OCI-M1 (cell line): Measurements from ENCODE around the gene TPX2.
A peak's percentile ranks its signal among the peaks of the same experiment; 100 is the strongest.

Experiments used
- DNase-seq: peaks from one replicate; lab custom pipeline; 2025; lab: John Stamatoyannopoulos, UW

TPX2 gene

GRCh38 chr20:31706607-31707257 is 32.4 kb upstream of the TPX2 start:
- DNase-seq: peak; percentile 95

GRCh38 chr20:31707258-31707615 is 31.9 kb upstream of the TPX2 start:
- DNase-seq: no peak

GRCh38 chr20:31707994-31708735 is 30.9 kb upstream of the TPX2 start:
- peak; percentile 79 for DNase-seq

- DNase-seq: no peak
These were observed 30.2 kb upstream of the TPX2 start for GRCh38 chr20:31708736-31709534.

GRCh38 chr20:31709939-31710338 is 29.2 kb upstream of the TPX2 start:
- no peak for DNase-seq

GRCh38 chr20:31710423-31711108 is 28.5 kb upstream of the TPX2 start:
- no peak for DNase-seq

GRCh38 chr20:31711179-31712111 is 27.6 kb upstream of the TPX2 start:
- DNase-seq: no peak

GRCh38 chr20:31712112-31712553 is 27.0 kb upstream of the TPX2 start:
- DNase-seq: no peak

GRCh38 chr20:31712564-31713311 is 26.4 kb upstream of the TPX2 start:
- no peak for DNase-seq

GRCh38 chr20:31713312-31714273 is 25.5 kb upstream of the TPX2 start:
- DNase-seq: no peak

GRCh38 chr20:31715766-31716165 is 23.3 kb upstream of the TPX2 start:
- DNase-seq: no peak

GRCh38 chr20:31716351-31716750 is 22.7 kb upstream of the TPX2 start:
- DNase-seq: no peak

- peak; percentile 45 for DNase-seq
These were observed 22.1 kb upstream of the TPX2 start for GRCh38 chr20:31716818-31717477.

GRCh38 chr20:31717478-31718201 is 21.4 kb upstream of the TPX2 start:
- no peak for DNase-seq

- DNase-seq: no peak
These were observed 20.0 kb upstream of the TPX2 start for GRCh38 chr20:31718952-31719643.

GRCh38 chr20:31719644-31720485 is 19.2 kb upstream of the TPX2 start:
- no peak for DNase-seq
